H1 (cell line): Measurements from ENCODE around the gene FAM131A. TPM values are rescaled to one million over a fixed set of nuclear protein-coding genes. Genes with fewer than 3 reads are reported as not detected.

Experiments
- ATF3 ChIP-seq: IDR thresholded peaks from 2 replicates; pipeline ENCODE4 v1.6.1; 2011; ENCODE audit warnings: low read depth, mild to moderate bottlenecking, low read length; ENCODE audit not compliant: insufficient read depth
- BCL11A ChIP-seq, 2 experiments: IDR thresholded peaks; one replicate each; pipeline ENCODE4 v1.6.1; 2011; ENCODE audit warnings: low read depth in 2 of 2, low read length in 2 of 2, mild to moderate bottlenecking in 2 of 2
- CTBP2 ChIP-seq: IDR thresholded peaks from 2 replicates; pipeline ENCODE4 v1.7.0; 2011; ENCODE audit warnings: borderline replicate concordance, mild to moderate bottlenecking, moderate library complexity, mixed read lengths, low read length; ENCODE audit not compliant: insufficient read depth, insufficient read length
- CTCF ChIP-seq, 3 experiments: IDR thresholded peaks; 1 replicate in 2 of 3; 2 replicates in 1 of 3; pipeline versions ENCODE4 v1.5.1 to v1.6.1; 2011; ENCODE audit warnings: low read length in 3 of 3, mild to moderate bottlenecking in 3 of 3, inconsistent platforms in 2 of 3, low read depth in 1 of 3, moderate library complexity in 1 of 3; ENCODE audit not compliant: insufficient read depth in 1 of 3; ENCODE audit errors: control extremely low read depth in 1 of 3
- EGR1 ChIP-seq: IDR thresholded peaks from 2 replicates; pipeline ENCODE4 v1.6.1; 2011; ENCODE audit warnings: low read depth, low read length, borderline replicate concordance
- FOSL1 ChIP-seq: IDR thresholded peaks from 2 replicates; pipeline ENCODE4 v1.6.1; 2011; ENCODE audit warnings: mild to moderate bottlenecking, low read depth, low read length, moderate library complexity; ENCODE audit not compliant: insufficient read depth
- GTF2F1 ChIP-seq: IDR thresholded peaks from 2 replicates; pipeline ENCODE4 v1.6.1; 2012; ENCODE audit warnings: low read depth, low read length, improper control_type of control experiment, borderline replicate concordance
- HDAC6 ChIP-seq: IDR thresholded peaks from one replicate; pipeline ENCODE4 v1.7.1; 2012; ENCODE audit warnings: low read depth, mild to moderate bottlenecking, inconsistent platforms, low read length, moderate library complexity
- RAD21 ChIP-seq, 2 experiments: IDR thresholded peaks in 1 of 2; conservative IDR thresholded peaks in 1 of 2; 2 replicates each; pipeline ENCODE4 v1.6.1; 2011; ENCODE audit warnings: low read depth in 2 of 2, low read length in 2 of 2, improper control_type of control experiment in 1 of 2, inconsistent platforms in 1 of 2, mild to moderate bottlenecking in 1 of 2, moderate library complexity in 1 of 2
- SAP30 ChIP-seq: fragments of 300-600 bp; sonication (generic); IDR thresholded peaks from 2 replicates; pipeline ENCODE4 v1.7.1; 2012; ENCODE audit warnings: low read length, moderate library complexity, mild to moderate bottlenecking, inconsistent platforms; ENCODE audit not compliant: insufficient read depth, insufficient replicate concordance
- SIN3A ChIP-seq, 2 experiments: IDR thresholded peaks in 1 of 2; conservative IDR thresholded peaks in 1 of 2; 2 replicates each; pipeline ENCODE4 v1.6.1; 2011 to 2012; ENCODE audit warnings: low read length in 2 of 2, improper control_type of control experiment in 1 of 2, low read depth in 1 of 2, mild to moderate bottlenecking in 1 of 2
- TEAD4 ChIP-seq: IDR thresholded peaks from 2 replicates; pipeline ENCODE4 v1.6.1; 2012; ENCODE audit warnings: low read depth, low read length, inconsistent platforms, mixed read lengths
- USF2 ChIP-seq: IDR thresholded peaks from 2 replicates; pipeline ENCODE4 v1.6.1; 2011; ENCODE audit warnings: low read length, improper control_type of control experiment
- YY1 ChIP-seq: IDR thresholded peaks from 2 replicates; pipeline ENCODE4 v1.6.1; 2011; ENCODE audit warnings: low read depth, mild to moderate bottlenecking, low read length
- polyA plus RNA-seq, 7 experiments: library from polyadenylated mRNA; depleted of rRNA in 3 of 7; stranded (reverse) in 5 of 7; unstranded in 2 of 7; fragments of >200 nt in 5 of 7; fragments of 200-250 nt in 2 of 7; gene quantifications; 1 replicate in 5 of 7; 2 replicates in 1 of 7; 4 replicates in 1 of 7; pipeline versions ENCODE4 v1.2.1 to v1.2.3, GENCODE V29; 2011 to 2013; ENCODE audit warnings: missing spikeins in 2 of 7, mixed read lengths in 2 of 7
- total RNA-seq: library from RNA; stranded (reverse); fragmentation: NEBNext Ultra II Directional; extraction: Animal tissue kit (Norgen Biotek cat#: 25700); gene quantifications from 2 replicates; pipeline ENCODE4 v1.2.1, GENCODE V29; 2021

Gene FAM131A
- total and polyA plus RNA-seq, 2 of the 8 experiments (the other 6 are each of a cell fraction or from before 2014, with no cell fraction given) = 16.0 to 21.9 TPM

GRCh38 chr3:184345317-184346144 lies 8.1 kb downstream of the FAM131A start (continued):
- TF ChIP-seq SIN3A (conservative IDR thresholded peaks at IDR 0.05 in 1 of 2, IDR thresholded peaks at IDR 0.05 in 1 of 2; ENCODE audit: low read depth in 1 of 2, low read length in 2 of 2) (peak; percentile 92 to 93), ATF3 (0 out of 2 replicates have a peak, but pooled peaks have one; percentile 27), BCL11A (IDR thresholded peaks at IDR 0.05; ENCODE audit: low read depth in 2 of 2, low read length in 2 of 2) (no peak), CTBP2 (no peak), HDAC6 (no peak), FOSL1 (no peak), TEAD4 (no peak), USF2 (peak; percentile 53; the same call in 1 of the 2 replicates), YY1 (peak; percentile 69; the same call in 1 of the 2 replicates), CTCF (IDR thresholded peaks at IDR 0.05; ENCODE audit: control extremely low read depth in 1 of 3, insufficient read depth in 1 of 3, low read depth in 1 of 3, low read length in 3 of 3) (peak in 2 of 3 experiments; percentile 63 to 78; a peak in 3 of 4 replicates), RAD21 (IDR thresholded peaks at IDR 0.05 in 1 of 2, conservative IDR thresholded peaks at IDR 0.05 in 1 of 2; ENCODE audit: low read depth in 2 of 2, low read length in 2 of 2) (peak; percentile 28 to 53; a peak in 3 of 4 replicates), GTF2F1 (no peak), EGR1 (no peak), SAP30 (peak; percentile 69)
